ENCODE data around the gene ADRM1.

GRCh38 chr20:62313460-62314338 is 10.9 kb downstream of the ADRM1 start:
- no peak for TF ChIP-seq EZH2 (IDR thresholded peaks at IDR 0.05)
- TF ChIP-seq CTCF (IDR thresholded peaks at IDR 0.05), result no peak
- TF ChIP-seq EZH2phosphoT487 (IDR thresholded peaks at IDR 0.05), result no peak

All from neural progenitor cell (in vitro differentiated cells).